Transverse colon (tissue), 4 donors: ENCODE measurements around the gene HMCN1. TPM values are rescaled to one million over a fixed set of nuclear protein-coding genes. Genes with fewer than 3 reads are reported as not detected.

Experiments used
- DNase-seq: peaks from one replicate; pipeline ENCODE4 v3.0.0-alpha.2; 2019
- H3K27ac ChIP-seq, 4 donors: fragments of 200-600 bp; sonication (generic); 2 replicates each; pipeline ENCODE4 v1.5.1; 2016 to 2018; ENCODE audit warnings: inconsistent platforms in 4 of 4
- H3K27me3 ChIP-seq: fragments of 200-600 bp; sonication (generic); 2 replicates; pipeline ENCODE4 v1.5.1; 2017; ENCODE audit warnings: inconsistent platforms
- H3K36me3 ChIP-seq, 4 donors: fragments of 200-600 bp; sonication (generic); 2 replicates each; pipeline ENCODE4 v1.5.1; 2017 to 2019; ENCODE audit warnings: inconsistent platforms in 4 of 4
- H3K4me1 ChIP-seq, 4 donors: fragments of 200-600 bp; sonication (generic); 2 replicates each; pipeline ENCODE4 v1.5.1; 2017 to 2020; ENCODE audit warnings: inconsistent platforms in 4 of 4
- H3K4me3 ChIP-seq, 4 donors: fragments of 200-600 bp; sonication (generic); 1 replicate in 1 of 4; 2 replicates in 3 of 4; pipeline versions ENCODE4 v1.5.1 to v1.6.1; 2017 to 2019; ENCODE audit warnings: inconsistent platforms in 4 of 4
- H3K9me3 ChIP-seq, 2 donors: fragments of 200-600 bp; sonication (generic); 2 replicates each; pipeline ENCODE4 v1.5.1; 2017 to 2019; ENCODE audit warnings: inconsistent platforms in 2 of 2
- CTCF ChIP-seq, 5 experiments: fragments of 200-600 bp in 3 of 5; fragments of 450-650 bp in 2 of 5; sonication (generic) in 3 of 5; IDR thresholded peaks; 1 replicate in 2 of 5; 2 replicates in 3 of 5; pipeline ENCODE4 v1.5.1; 2016 to 2017; ENCODE audit warnings: antibody characterized with exemption in 5 of 5, inconsistent platforms in 3 of 5, mild to moderate bottlenecking in 2 of 5, moderate library complexity in 1 of 5
- EP300 ChIP-seq: sonication (generic); formaldehyde crosslinking; IDR thresholded peaks from one replicate; pipeline ENCODE4 v1.6.1; 2017; ENCODE audit warnings: antibody characterized with exemption, low read depth
- POLR2A ChIP-seq: fragments of 450-650 bp; IDR thresholded peaks from one replicate; pipeline ENCODE4 v1.6.1; 2016; ENCODE audit warnings: antibody characterized with exemption, mild to moderate bottlenecking, moderate library complexity
- POLR2AphosphoS5 ChIP-seq, 3 donors: sonication (generic); formaldehyde crosslinking; IDR thresholded peaks; one replicate each; pipeline ENCODE4 v1.6.1; 2016; ENCODE audit warnings: antibody characterized with exemption in 3 of 3
- WGBS, 2 donors: methylation state at CpG; one replicate each; pipeline ENCODE4 v1.1.5; 2018; ENCODE audit warnings: low coverage in 1 of 2; 5-methylcytosine and 5-hydroxymethylcytosine counted together
- in situ Hi-C, 4 donors: fragments of 200-750 bp; cut with MboI; loops; one replicate each; pipeline versions ENCODE4 v1.15.0 to v1.15.1; 2017; ENCODE audit warnings: low sequenced_read_pairs in 3 of 4, low pct_ligation_motif_present in 1 of 4, low pct_unique_long_range_greater_than_20kb in 1 of 4
- intact Hi-C: fragments of 100-400 bp; cut with DNase I; formaldehyde crosslinking; loops from one replicate; pipeline ENCODE4 v1.15.1; 2023; ENCODE audit warnings: low total_unique reads
- total RNA-seq, 4 donors: library from RNA; depleted of rRNA; stranded (reverse); fragments of >200 nt; gene quantifications; one replicate each; pipeline ENCODE4 v1.1.0, GENCODE V29; 2016

Gene HMCN1
- total RNA-seq, 4 donors from 2014 or later, result 1.1 to 2.7 (median 2.1) TPM

GRCh38 chr1:185745165-185745564 lies 11.0 kb downstream of the HMCN1 start:
- peaks cover 0 to 4% of the 10 kb centered on the region in 2 donors for H3K9me3 ChIP-seq
- no peak for TF ChIP-seq POLR2A
- no peak for TF ChIP-seq EP300
- no peak for TF ChIP-seq CTCF (IDR thresholded peaks at IDR 0.05)
- TF ChIP-seq POLR2AphosphoS5 (IDR thresholded peaks at IDR 0.05), result no peak
- in situ Hi-C loops, result no loop called here

GRCh38 chr1:185759061-185759460 lies 24.9 kb downstream of the HMCN1 start:
- TF ChIP-seq CTCF (IDR thresholded peaks at IDR 0.05), result no peak
- no peak for TF ChIP-seq POLR2A
- TF ChIP-seq EP300, result no peak
- no peak for TF ChIP-seq POLR2AphosphoS5 (IDR thresholded peaks at IDR 0.05)
- Histone ChIP-seq H3K27me3 (no peaks in the 10 kb centered on the region), H3K4me1 (no peaks in the 10 kb centered on the region), H3K9me3 (no peaks in the 10 kb centered on the region), H3K36me3 (no peaks in the 10 kb centered on the region), H3K27ac (no peak overlapping the region), H3K4me3 (no peak overlapping the region)
- in situ Hi-C loops, result no loop called here
- no peak for DNase-seq
- 69 to 85% methylated on average over 1 of the region's 1 CpG for WGBS, 2 donors
- intact Hi-C loops, result no loop called here

More at GRCh38 chr1:185745165-185745564, 11.0 kb downstream of the HMCN1 start:
- no peak for DNase-seq
- Histone ChIP-seq H3K27ac (no peak overlapping the region), H3K27me3 (no peaks in the 10 kb centered on the region), H3K4me3 (no peak overlapping the region), H3K36me3 (no peaks in the 10 kb centered on the region), H3K4me1 (no peaks in the 10 kb centered on the region)
- 81 to 83% methylated on average over 4 of the region's 4 CpGs for WGBS, 2 donors
- intact Hi-C loops, result no loop called here

- DNase-seq, result no peak
- H3K36me3 ChIP-seq, result no peaks in the 10 kb centered on the region
- H3K4me1 ChIP-seq, result no peaks in the 10 kb centered on the region
- H3K27ac ChIP-seq, result no peak overlapping the region
- H3K4me3 ChIP-seq, result no peak overlapping the region
- H3K9me3 ChIP-seq, result no peaks in the 10 kb centered on the region
- H3K27me3 ChIP-seq, result no peaks in the 10 kb centered on the region
- 43 to 46% methylated on average over 3 of the region's 3 CpGs for WGBS, 2 donors
- in situ Hi-C loops (no loop called here), intact Hi-C loops (loop anchor here (10.0 kb wide), 1 partner anchor 113 kb away; no protein-coding TSS in a partner anchor)
- no peak for TF ChIP-seq CTCF (IDR thresholded peaks at IDR 0.05)
- no peak for TF ChIP-seq EP300
Measured at GRCh38 chr1:185761841-185762240, 27.6 kb downstream of the HMCN1 start.

GRCh38 chr1:185767508-185768120 lies 33.4 kb downstream of the HMCN1 start:
- Histone ChIP-seq H3K27ac (no peak overlapping the region), H3K36me3 (no peaks in the 10 kb centered on the region), H3K9me3 (no peaks in the 10 kb centered on the region), H3K4me3 (no peak overlapping the region), H3K4me1 (no peaks in the 10 kb centered on the region), H3K27me3 (no peaks in the 10 kb centered on the region)
- no peak for TF ChIP-seq CTCF (IDR thresholded peaks at IDR 0.05)
- TF ChIP-seq POLR2A, result no peak
- no peak for TF ChIP-seq POLR2AphosphoS5 (IDR thresholded peaks at IDR 0.05)
- no peak for TF ChIP-seq EP300
- in situ Hi-C loops, result no loop called here
- 68 to 79% methylated on average over 1 of the region's 1 CpG for WGBS, 2 donors
- no peak for DNase-seq
- intact Hi-C loops, result loop anchor here (10.0 kb wide), 1 partner anchor 107 kb away; no protein-coding TSS in a partner anchor
